Measurements from ENCODE around the gene SBF1. TPM values are rescaled to one million over a fixed set of nuclear protein-coding genes. Genes with fewer than 3 reads are reported as not detected.
"Not testable (repeated sequence)": the region's sequence is repeated elsewhere in the genome, so short reads cannot be mapped to it uniquely, and the experiment has no call there.

The SBF1 gene
- total RNA-seq, 1 experiment from 2014 or later = 21.5 TPM

GRCh38 chr22:50444663-50445062, 30.2 kb downstream of the SBF1 start:
- DNase-seq (ENCODE audit: low read depth) = peak; percentile 54

GRCh38 chr22:50443801-50444625, 30.8 kb downstream of the SBF1 start:
- no peak for DNase-seq (ENCODE audit: low read depth)

- no peak for DNase-seq (ENCODE audit: low read depth)
These were observed 31.6 kb downstream of the SBF1 start for GRCh38 chr22:50443197-50443596.

GRCh38 chr22:50441428-50441993, 33.3 kb downstream of the SBF1 start:
- DNase-seq (ENCODE audit: low read depth) = no peak

- no peak for DNase-seq (ENCODE audit: low read depth)
These were observed 34.1 kb downstream of the SBF1 start for GRCh38 chr22:50440544-50441249.

GRCh38 chr22:50439871-50440331, 34.9 kb downstream of the SBF1 start:
- DNase-seq (ENCODE audit: low read depth) = no peak

- DNase-seq (ENCODE audit: low read depth) = no peak
These were observed 35.4 kb downstream of the SBF1 start for GRCh38 chr22:50439314-50439870.

GRCh38 chr22:50438305-50439275, 36.2 kb downstream of the SBF1 start:
- DNase-seq (ENCODE audit: low read depth) = no peak

- no peak for DNase-seq (ENCODE audit: low read depth)
These were observed 37.1 kb downstream of the SBF1 start for GRCh38 chr22:50437511-50438304.

- DNase-seq (ENCODE audit: low read depth) = no peak
These were observed 37.9 kb downstream of the SBF1 start for GRCh38 chr22:50436841-50437341.

GRCh38 chr22:50436015-50436830, 38.6 kb downstream of the SBF1 start:
- no peak for DNase-seq (ENCODE audit: low read depth)

GRCh38 chr22:50435291-50436014, 39.4 kb downstream of the SBF1 start:
- DNase-seq (ENCODE audit: low read depth) = no peak

- DNase-seq (ENCODE audit: low read depth) = no peak
These were observed 40.0 kb downstream of the SBF1 start for GRCh38 chr22:50434849-50435248.

GRCh38 chr22:50432877-50433510, 41.8 kb downstream of the SBF1 start:
- DNase-seq (ENCODE audit: low read depth) = not testable (repeated sequence)

- no peak for DNase-seq (ENCODE audit: low read depth)
These were observed 42.5 kb downstream of the SBF1 start for GRCh38 chr22:50432131-50432876.

- DNase-seq (ENCODE audit: low read depth) = no peak
These were observed 49.5 kb downstream of the SBF1 start for GRCh38 chr22:50425179-50425916.

- no peak for DNase-seq (ENCODE audit: low read depth)
These were observed 50.9 kb downstream of the SBF1 start for GRCh38 chr22:50423956-50424355.

All from RPMI7951 (cell line).